ENCODE measurements around the gene GPR17.

GPR17 gene

GRCh38 chr2:127643439-127644065, 2.4 kb upstream of the GPR17 start:
- TF ChIP-seq CTCF (IDR thresholded peaks at IDR 0.05): no peak

GRCh38 chr2:127644066-127645025, 1.6 kb upstream of the GPR17 start:
- no peak for TF ChIP-seq CTCF (IDR thresholded peaks at IDR 0.05)

GRCh38 chr2:127645026-127645394, 943 bp upstream of the GPR17 start:
- TF ChIP-seq CTCF (IDR thresholded peaks at IDR 0.05): no peak

GRCh38 chr2:127646487-127647241, 711 bp downstream of the GPR17 start:
- TF ChIP-seq CTCF (IDR thresholded peaks at IDR 0.05): no peak

GRCh38 chr2:127647242-127648190, 1.6 kb downstream of the GPR17 start:
- TF ChIP-seq CTCF (IDR thresholded peaks at IDR 0.05): no peak

GRCh38 chr2:127648321-127648720, 2.4 kb downstream of the GPR17 start:
- no peak for TF ChIP-seq CTCF (IDR thresholded peaks at IDR 0.05)

All from LNCAP (cell line).